Osteoblast (primary cell): ENCODE data around the gene SLC37A1. TPM values are rescaled to one million over a fixed set of nuclear protein-coding genes. Genes with fewer than 3 reads are reported as not detected.

Experiments
- DNase-seq: peaks from one replicate; pipeline ENCODE4 v3.0.0; 2011; ENCODE audit warnings: low spot score, mixed read lengths; ENCODE audit not compliant: insufficient read length; ENCODE audit errors: missing footprints
- H2AFZ ChIP-seq: 2 replicates; pipeline ENCODE4 v1.6.0; 2011; ENCODE audit warnings: mild to moderate bottlenecking, low read length
- H3K27ac ChIP-seq: 2 replicates; pipeline ENCODE4 v1.5.1; 2011; ENCODE audit warnings: mild to moderate bottlenecking, low read depth, low read length, moderate library complexity
- H3K27me3 ChIP-seq: 2 replicates; pipeline ENCODE4 v1.6.0; 2012; ENCODE audit warnings: mild to moderate bottlenecking, control low read depth, inconsistent platforms, low read length, moderate library complexity; ENCODE audit not compliant: insufficient read depth
- H3K36me3 ChIP-seq: 2 replicates; pipeline ENCODE4 v1.5.1; 2011; ENCODE audit warnings: mild to moderate bottlenecking, low read length, control low read depth, moderate library complexity; ENCODE audit not compliant: insufficient read depth
- H3K4me1 ChIP-seq: 2 replicates; pipeline ENCODE4 v1.5.1; 2011; ENCODE audit warnings: mild to moderate bottlenecking, low read length, control low read depth, moderate library complexity; ENCODE audit not compliant: insufficient read depth
- H3K4me2 ChIP-seq: 2 replicates; pipeline ENCODE4 v1.6.0; 2011; ENCODE audit warnings: mild to moderate bottlenecking, low read length; ENCODE audit not compliant: insufficient read depth
- H3K4me3 ChIP-seq: fragments of 200-600 bp; sonication (generic); 3 replicates; pipeline ENCODE4 v1.5.1; 2012; ENCODE audit warnings: mild to moderate bottlenecking, low read length, inconsistent platforms; ENCODE audit not compliant: insufficient read depth
- H3K79me2 ChIP-seq: 2 replicates; pipeline ENCODE4 v1.6.0; 2012; ENCODE audit warnings: mild to moderate bottlenecking, low read length, control low read depth, inconsistent platforms; ENCODE audit not compliant: insufficient read depth
- H3K9me3 ChIP-seq: 2 replicates; pipeline ENCODE4 v1.5.1; 2011; ENCODE audit warnings: low read depth, low read length, control low read depth
- H4K20me1 ChIP-seq: 2 replicates; pipeline ENCODE4 v1.6.0; 2012; ENCODE audit warnings: mild to moderate bottlenecking, low read length, control low read depth; ENCODE audit not compliant: insufficient read depth
- total RNA-seq: library from RNA; depleted of rRNA; stranded (reverse); fragments of >200 nt; gene quantifications from 2 replicates; pipeline ENCODE4 v1.2.3, GENCODE V29; 2012
- TF ChIP-seq, protein P1 (sequence below): IDR thresholded peaks from 2 replicates; pipeline ENCODE4 v1.5.1; 2011; ENCODE audit warnings: mild to moderate bottlenecking, low read depth, low read length, moderate library complexity; ENCODE audit errors: extremely low read depth

SLC37A1 gene
- total RNA-seq, 1 donor: 6.9 TPM

DNA sequence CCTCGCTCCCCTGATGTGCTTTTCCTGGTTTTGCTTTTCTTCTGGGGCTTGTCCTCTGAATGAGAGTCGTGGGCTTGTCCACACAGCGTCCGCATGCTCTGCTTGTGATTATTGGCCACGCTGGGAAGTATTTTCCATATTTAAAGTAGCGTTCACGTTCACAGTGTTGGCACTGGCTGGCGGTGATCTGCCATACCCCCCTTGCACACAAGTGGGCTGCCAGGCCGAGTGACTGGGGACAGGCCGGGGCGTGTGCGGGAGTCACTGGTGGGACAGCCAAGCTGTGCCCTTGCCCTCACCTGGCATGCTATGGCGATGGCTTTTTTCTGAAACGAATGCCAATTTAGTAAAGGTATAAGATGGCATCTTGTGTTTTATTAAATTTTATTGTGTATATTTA is 32.8 kb downstream of the SLC37A1 start:
- H2AFZ ChIP-seq: no peak overlapping the region
- no peaks in the 10 kb centered on the region for H3K4me1 ChIP-seq
- H3K4me3 ChIP-seq: no peak overlapping the region
- no peaks in the 10 kb centered on the region for H3K36me3 ChIP-seq
- H3K27ac ChIP-seq: no peak overlapping the region
- H3K79me2 ChIP-seq: no peaks in the 10 kb centered on the region
- DNase-seq: no peak
- no peaks in the 10 kb centered on the region for H3K27me3 ChIP-seq
- TF ChIP-seq, protein P1, sequence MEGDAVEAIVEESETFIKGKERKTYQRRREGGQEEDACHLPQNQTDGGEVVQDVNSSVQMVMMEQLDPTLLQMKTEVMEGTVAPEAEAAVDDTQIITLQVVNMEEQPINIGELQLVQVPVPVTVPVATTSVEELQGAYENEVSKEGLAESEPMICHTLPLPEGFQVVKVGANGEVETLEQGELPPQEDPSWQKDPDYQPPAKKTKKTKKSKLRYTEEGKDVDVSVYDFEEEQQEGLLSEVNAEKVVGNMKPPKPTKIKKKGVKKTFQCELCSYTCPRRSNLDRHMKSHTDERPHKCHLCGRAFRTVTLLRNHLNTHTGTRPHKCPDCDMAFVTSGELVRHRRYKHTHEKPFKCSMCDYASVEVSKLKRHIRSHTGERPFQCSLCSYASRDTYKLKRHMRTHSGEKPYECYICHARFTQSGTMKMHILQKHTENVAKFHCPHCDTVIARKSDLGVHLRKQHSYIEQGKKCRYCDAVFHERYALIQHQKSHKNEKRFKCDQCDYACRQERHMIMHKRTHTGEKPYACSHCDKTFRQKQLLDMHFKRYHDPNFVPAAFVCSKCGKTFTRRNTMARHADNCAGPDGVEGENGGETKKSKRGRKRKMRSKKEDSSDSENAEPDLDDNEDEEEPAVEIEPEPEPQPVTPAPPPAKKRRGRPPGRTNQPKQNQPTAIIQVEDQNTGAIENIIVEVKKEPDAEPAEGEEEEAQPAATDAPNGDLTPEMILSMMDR: no peak
- H3K9me3 ChIP-seq: no peaks in the 10 kb centered on the region
- no peak overlapping the region for H3K4me2 ChIP-seq
- H4K20me1 ChIP-seq: no peaks in the 10 kb centered on the region

DNA sequence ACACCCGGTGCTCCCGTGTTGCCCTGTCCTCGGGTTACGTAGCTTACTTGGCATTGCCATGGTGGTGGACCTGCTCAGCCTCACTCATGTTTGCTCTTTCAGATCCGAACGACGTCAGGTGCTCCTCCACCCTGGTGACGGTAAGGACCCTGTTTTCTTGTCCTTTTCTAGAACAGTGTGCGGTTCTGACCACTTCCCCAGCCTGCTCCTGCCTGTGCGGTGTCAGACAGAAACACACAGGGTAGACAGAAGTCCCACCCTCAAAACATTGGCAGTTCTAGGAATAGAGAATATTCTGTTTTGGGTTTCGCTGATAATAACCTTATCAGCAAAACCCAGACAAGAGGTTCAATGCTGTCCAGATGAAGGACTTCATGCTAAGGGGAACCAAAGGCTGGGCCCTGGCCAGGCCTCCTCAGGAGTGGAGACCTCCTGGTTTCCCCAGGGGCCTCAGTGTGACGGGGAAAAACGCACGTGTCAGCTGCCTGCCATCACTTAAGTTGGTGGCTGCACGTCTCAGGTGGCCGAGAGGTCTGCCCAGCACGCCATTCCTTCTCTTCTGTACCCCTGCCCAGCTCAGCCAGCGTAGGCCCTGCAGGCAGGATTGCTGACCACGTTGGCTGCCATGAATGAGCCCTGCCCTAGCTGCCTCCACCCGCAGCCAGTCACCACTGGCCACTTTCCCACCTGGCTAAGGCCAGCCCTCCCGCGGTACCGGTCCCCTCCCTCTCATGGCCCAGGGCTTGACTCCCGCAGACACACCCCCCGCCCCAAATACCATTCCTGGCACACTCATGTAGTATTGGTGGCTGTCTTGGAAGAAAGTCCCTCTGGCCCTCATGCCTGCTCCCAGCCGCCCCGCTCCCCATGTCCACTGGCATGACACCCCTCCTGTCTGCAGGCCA is 33.6 kb downstream of the SLC37A1 start:
- H3K36me3 ChIP-seq: no peaks in the 10 kb centered on the region
- TF ChIP-seq, protein P1: no peak
- DNase-seq: no peak

DNA sequence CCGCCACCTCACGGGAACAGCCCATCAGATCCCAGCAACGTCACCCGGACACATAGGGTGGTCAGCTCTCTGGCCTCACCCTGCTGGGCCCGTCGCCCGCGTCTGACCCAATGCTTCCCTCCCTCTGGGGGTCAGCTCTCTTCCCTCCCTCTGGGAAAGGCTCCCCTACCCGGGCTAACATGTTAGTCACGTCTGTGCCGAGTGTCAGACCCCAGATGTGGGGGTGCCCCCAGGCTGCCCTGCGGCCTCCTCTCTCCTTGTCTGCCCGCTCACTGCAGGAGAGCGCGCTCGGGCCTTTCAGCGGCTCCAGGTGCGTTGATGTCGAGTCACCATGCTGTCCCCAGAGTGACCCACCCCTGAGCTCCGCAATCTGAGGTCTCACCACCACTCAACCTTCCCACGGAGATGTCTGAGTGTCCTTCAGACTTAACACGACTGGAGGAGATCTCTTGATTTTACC is 34.3 kb downstream of the SLC37A1 start:
- Histone ChIP-seq H3K4me3 (no peak overlapping the region), H3K27ac (no peak overlapping the region), H2AFZ (no peak overlapping the region), H3K4me2 (no peak overlapping the region), H3K9me3 (no peaks in the 10 kb centered on the region), H3K27me3 (no peaks in the 10 kb centered on the region), H3K36me3 (no peaks in the 10 kb centered on the region), H3K4me1 (no peaks in the 10 kb centered on the region), H3K79me2 (no peaks in the 10 kb centered on the region), H4K20me1 (no peaks in the 10 kb centered on the region)
- TF ChIP-seq, protein P1: no peak
- DNase-seq: no peak

More for the DNA sequence above, 33.6 kb downstream of the SLC37A1 start:
- no peaks in the 10 kb centered on the region for H3K4me1 ChIP-seq
- H4K20me1 ChIP-seq: no peaks in the 10 kb centered on the region
- H3K4me3 ChIP-seq: no peak overlapping the region
- H3K4me2 ChIP-seq: no peak overlapping the region
- H3K27me3 ChIP-seq: no peaks in the 10 kb centered on the region
- no peak overlapping the region for H2AFZ ChIP-seq
- H3K9me3 ChIP-seq: no peaks in the 10 kb centered on the region
- H3K27ac ChIP-seq: no peak overlapping the region
- H3K79me2 ChIP-seq: no peaks in the 10 kb centered on the region

DNA sequence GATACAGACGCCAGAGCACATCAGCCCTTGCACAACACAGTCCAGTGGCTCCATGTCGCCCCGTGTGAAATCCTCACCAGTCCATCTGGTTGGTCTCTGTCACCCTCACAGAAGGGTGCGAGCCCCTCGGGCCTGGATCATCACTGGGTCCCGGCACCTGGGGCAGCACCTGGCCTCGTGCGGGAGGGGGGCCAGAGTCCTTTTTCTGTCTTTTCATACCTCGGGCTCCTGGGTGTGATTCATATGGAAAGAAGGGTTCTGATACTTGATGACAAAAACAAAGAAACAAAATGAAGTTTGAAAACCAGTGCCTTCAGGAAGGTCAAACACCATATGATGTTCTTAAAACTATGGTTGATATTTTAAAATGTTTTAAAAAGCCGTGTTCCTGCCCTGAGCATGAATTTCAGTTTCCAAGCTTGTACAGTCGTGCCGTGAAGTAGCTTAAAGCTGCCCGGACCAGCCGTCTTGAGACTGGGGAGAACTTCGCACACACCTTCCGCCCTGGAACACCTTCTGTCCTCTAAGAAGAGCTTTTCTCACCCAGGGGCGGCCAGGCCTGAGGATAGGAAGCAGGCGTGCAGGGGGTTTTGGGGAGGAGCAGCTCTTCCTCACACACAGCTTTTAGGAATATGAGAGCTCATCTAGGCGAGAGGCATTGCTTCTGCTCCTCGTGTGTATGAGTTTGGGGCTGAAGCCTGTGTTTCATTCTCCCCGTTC is 35.2 kb downstream of the SLC37A1 start:
- TF ChIP-seq, protein P1: no peak
- no peak overlapping the region for H3K27ac ChIP-seq
- no peaks in the 10 kb centered on the region for H3K4me1 ChIP-seq
- H4K20me1 ChIP-seq: no peaks in the 10 kb centered on the region
- no peak overlapping the region for H3K4me3 ChIP-seq
- no peaks in the 10 kb centered on the region for H3K9me3 ChIP-seq
- H3K27me3 ChIP-seq: no peaks in the 10 kb centered on the region
- no peaks in the 10 kb centered on the region for H3K79me2 ChIP-seq
- H3K36me3 ChIP-seq: no peaks in the 10 kb centered on the region
- no peak for DNase-seq
- no peak overlapping the region for H3K4me2 ChIP-seq
- no peak overlapping the region for H2AFZ ChIP-seq
